ENCODE results near the gene LSAMP. TPM values are rescaled to one million over a fixed set of nuclear protein-coding genes. Genes with fewer than 3 reads are reported as not detected.

Gene LSAMP
- total RNA-seq, 1 experiment from 2014 or later: 10.1 TPM

DNA sequence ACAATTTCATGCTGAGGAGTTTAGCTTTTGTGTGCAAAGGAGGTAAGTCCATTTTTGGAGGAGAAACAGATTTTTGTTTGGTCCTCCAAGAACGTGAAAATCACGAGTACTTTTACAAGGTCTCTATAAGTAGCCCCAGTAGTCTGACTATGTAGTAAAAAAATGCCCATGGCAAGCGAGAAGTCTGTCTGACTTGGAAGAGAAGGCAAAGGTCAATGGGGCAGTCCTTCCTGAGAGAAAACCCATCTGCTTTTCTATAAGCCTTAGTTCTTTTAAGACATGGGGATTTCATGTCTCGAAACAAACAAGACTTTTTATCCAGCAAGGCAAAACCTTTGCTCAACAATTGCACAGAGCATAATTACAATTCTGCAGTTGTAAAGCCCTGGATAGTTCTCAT is 638.8 kb downstream of the LSAMP start:
- no peaks in the 10 kb centered on the region for H3K36me3 ChIP-seq (ENCODE audit: insufficient read depth, low read length, poor library complexity, severe bottlenecking)
- no peaks in the 10 kb centered on the region for H3K27me3 ChIP-seq (replicated peaks; ENCODE audit: insufficient read depth, low read depth, low read length, poor library complexity)
- peak overlapping the region; percentile 46 for H3K27ac ChIP-seq (ENCODE audit: low read depth, low read length, poor library complexity, severe bottlenecking)
- no TSS peak for BruUV-seq (replicated peaks)
- no peaks in the 10 kb centered on the region for H3K9me3 ChIP-seq (ENCODE audit: low read depth, low read length, poor library complexity, severe bottlenecking)
- H3K4me1 ChIP-seq (ENCODE audit: insufficient read depth, low read length, poor library complexity, severe bottlenecking): peaks cover 33% of the 10 kb centered on the region
- no peak for DNase-seq (ENCODE audit: low spot score)
- ChIA-PET CTCF (no interaction called here), POLR2A (ENCODE audit: low non-redundant PET) (no interaction called here)
- intact Hi-C loops (cut with micrococcal nuclease; ENCODE audit: unreplicated experiment): no loop called here
- H3K4me3 ChIP-seq (ENCODE audit: low read depth, low read length, poor library complexity, severe bottlenecking): no peak overlapping the region
- TF ChIP-seq, protein P1, sequence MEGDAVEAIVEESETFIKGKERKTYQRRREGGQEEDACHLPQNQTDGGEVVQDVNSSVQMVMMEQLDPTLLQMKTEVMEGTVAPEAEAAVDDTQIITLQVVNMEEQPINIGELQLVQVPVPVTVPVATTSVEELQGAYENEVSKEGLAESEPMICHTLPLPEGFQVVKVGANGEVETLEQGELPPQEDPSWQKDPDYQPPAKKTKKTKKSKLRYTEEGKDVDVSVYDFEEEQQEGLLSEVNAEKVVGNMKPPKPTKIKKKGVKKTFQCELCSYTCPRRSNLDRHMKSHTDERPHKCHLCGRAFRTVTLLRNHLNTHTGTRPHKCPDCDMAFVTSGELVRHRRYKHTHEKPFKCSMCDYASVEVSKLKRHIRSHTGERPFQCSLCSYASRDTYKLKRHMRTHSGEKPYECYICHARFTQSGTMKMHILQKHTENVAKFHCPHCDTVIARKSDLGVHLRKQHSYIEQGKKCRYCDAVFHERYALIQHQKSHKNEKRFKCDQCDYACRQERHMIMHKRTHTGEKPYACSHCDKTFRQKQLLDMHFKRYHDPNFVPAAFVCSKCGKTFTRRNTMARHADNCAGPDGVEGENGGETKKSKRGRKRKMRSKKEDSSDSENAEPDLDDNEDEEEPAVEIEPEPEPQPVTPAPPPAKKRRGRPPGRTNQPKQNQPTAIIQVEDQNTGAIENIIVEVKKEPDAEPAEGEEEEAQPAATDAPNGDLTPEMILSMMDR (conservative IDR thresholded peaks at IDR 0.05; ENCODE audit: low read depth, low read length): no peak
- no peak for TF ChIP-seq EZH2 (IDR thresholded peaks at IDR 0.05; ENCODE audit: borderline replicate concordance, low read depth, low read length, poor library complexity, severe bottlenecking)

DNA sequence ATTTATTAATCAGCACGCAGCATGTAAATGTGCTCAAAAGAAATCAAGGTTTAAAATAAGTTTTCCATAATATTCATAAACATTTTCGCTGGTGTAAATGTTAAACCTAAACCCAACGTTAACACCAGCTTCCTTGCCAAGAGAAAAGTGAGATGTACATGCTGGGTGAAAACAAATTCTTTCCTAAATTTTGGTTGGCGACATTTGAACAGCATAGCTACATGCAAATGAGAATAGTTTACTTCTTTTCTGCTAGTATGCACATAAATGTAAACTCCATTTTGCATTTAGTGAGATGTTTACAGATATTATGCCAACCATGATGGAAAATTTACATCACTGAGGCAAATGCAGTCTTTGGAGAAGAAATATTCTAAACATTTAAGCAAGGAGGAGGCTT is 639.8 kb downstream of the LSAMP start:
- TF ChIP-seq EZH2 (IDR thresholded peaks at IDR 0.05; ENCODE audit: borderline replicate concordance, low read depth, low read length, poor library complexity, severe bottlenecking): no peak
- TF ChIP-seq, protein P1 (conservative IDR thresholded peaks at IDR 0.05; ENCODE audit: low read depth, low read length): no peak
- H3K4me1 ChIP-seq (ENCODE audit: insufficient read depth, low read length, poor library complexity, severe bottlenecking): peaks cover 33% of the 10 kb centered on the region
- intact Hi-C loops (cut with micrococcal nuclease; ENCODE audit: unreplicated experiment): no loop called here
- no peak for DNase-seq (ENCODE audit: low spot score)
- CTCF ChIA-PET: no interaction called here
- POLR2A ChIA-PET (ENCODE audit: low non-redundant PET): no interaction called here
- no peak overlapping the region for H3K27ac ChIP-seq (ENCODE audit: low read depth, low read length, poor library complexity, severe bottlenecking)
- BruUV-seq (replicated peaks): no TSS peak
- no peaks in the 10 kb centered on the region for H3K9me3 ChIP-seq (ENCODE audit: low read depth, low read length, poor library complexity, severe bottlenecking)
- no peaks in the 10 kb centered on the region for H3K27me3 ChIP-seq (replicated peaks; ENCODE audit: insufficient read depth, low read depth, low read length, poor library complexity)
- H3K36me3 ChIP-seq (ENCODE audit: insufficient read depth, low read length, poor library complexity, severe bottlenecking): no peaks in the 10 kb centered on the region
- no peak overlapping the region for H3K4me3 ChIP-seq (ENCODE audit: low read depth, low read length, poor library complexity, severe bottlenecking)

DNA sequence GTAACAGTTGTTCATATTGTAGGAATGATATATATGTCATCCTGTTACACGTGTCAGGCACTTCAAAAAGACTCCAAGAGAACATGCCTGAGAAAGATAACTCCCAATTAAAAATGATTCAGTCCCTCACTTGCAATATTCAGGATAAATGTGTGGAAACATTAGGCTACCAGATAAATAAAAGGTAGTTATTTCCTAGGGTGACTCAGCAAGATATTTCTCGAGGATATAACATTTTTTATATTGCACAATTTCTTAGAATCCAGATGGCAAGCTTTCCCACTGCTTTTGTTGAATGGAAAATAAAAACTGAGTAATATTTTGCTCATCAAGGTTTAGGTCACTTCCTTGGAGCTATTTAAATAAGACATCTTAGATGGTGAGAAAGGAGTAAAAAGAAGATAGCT is 640.6 kb downstream of the LSAMP start:
- CTCF ChIA-PET: no interaction called here
- intact Hi-C loops (cut with micrococcal nuclease; ENCODE audit: unreplicated experiment): no loop called here
- H3K36me3 ChIP-seq (ENCODE audit: insufficient read depth, low read length, poor library complexity, severe bottlenecking): no peaks in the 10 kb centered on the region
- H3K4me1 ChIP-seq (ENCODE audit: insufficient read depth, low read length, poor library complexity, severe bottlenecking): peaks cover 33% of the 10 kb centered on the region
- no peaks in the 10 kb centered on the region for H3K9me3 ChIP-seq (ENCODE audit: low read depth, low read length, poor library complexity, severe bottlenecking)
- POLR2A ChIA-PET (ENCODE audit: low non-redundant PET): no interaction called here
- no peaks in the 10 kb centered on the region for H3K27me3 ChIP-seq (replicated peaks; ENCODE audit: insufficient read depth, low read depth, low read length, poor library complexity)
- no TSS peak for BruUV-seq (replicated peaks)
- TF ChIP-seq, protein P1 (conservative IDR thresholded peaks at IDR 0.05; ENCODE audit: low read depth, low read length): no peak
- no peak for TF ChIP-seq EZH2 (IDR thresholded peaks at IDR 0.05; ENCODE audit: borderline replicate concordance, low read depth, low read length, poor library complexity, severe bottlenecking)
- H3K4me3 ChIP-seq (ENCODE audit: low read depth, low read length, poor library complexity, severe bottlenecking): no peak overlapping the region
- peak; percentile 33 for DNase-seq (ENCODE audit: low spot score)
- no peak overlapping the region for H3K27ac ChIP-seq (ENCODE audit: low read depth, low read length, poor library complexity, severe bottlenecking)

All from A673 (cell line).